ENCODE results near the gene FNBP1.

FNBP1 gene

GRCh38 chr9:129888293-129889121 lies 154.5 kb downstream of the FNBP1 start:
- peak; percentile 98 for DNase-seq

- peak; percentile 91 for DNase-seq
Measured at GRCh38 chr9:129887334-129888292, 155.4 kb downstream of the FNBP1 start.

- peak; percentile 83 for DNase-seq
Measured at GRCh38 chr9:129886226-129887174, 156.5 kb downstream of the FNBP1 start.

- DNase-seq = peak; percentile 82
Measured at GRCh38 chr9:129885670-129886106, 157.3 kb downstream of the FNBP1 start.

DNA sequence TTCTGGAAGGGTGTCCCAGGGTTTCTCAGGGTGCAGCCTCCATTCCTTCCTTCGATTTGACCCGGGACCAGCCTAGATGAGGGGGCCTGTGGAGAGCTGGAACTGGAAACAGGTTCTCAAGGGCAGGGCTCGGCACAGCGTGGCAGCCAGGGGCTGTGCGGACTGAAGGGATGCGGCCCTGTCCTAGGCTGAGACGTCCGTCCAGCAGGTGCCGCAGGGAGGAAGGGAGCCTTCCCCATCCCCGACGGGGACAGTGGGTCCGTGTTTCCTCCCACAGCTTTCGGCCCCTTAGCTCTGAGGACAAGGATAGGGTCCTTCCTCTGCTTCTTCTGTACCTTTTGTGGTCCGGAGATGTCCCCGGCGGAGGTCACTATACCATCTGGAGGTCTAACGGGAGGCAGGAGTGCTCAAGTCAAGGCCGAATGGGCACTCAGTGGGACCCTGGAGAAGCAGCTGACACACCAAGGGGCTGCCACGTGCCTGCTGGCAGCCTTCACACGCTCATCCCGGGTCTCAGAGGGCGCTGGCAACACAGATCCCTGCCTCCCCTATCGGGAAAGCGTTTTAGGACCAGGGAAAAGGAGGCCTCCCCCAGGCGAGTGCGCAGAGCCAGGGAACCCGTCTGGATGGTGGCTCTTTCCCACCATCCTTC lies 157.8 kb downstream of the FNBP1 start:
- peak; percentile 21 for DNase-seq

- DNase-seq = peak; percentile 95
Measured at GRCh38 chr9:129884220-129885017, 158.6 kb downstream of the FNBP1 start.

GRCh38 chr9:129881547-129882324 lies 161.3 kb downstream of the FNBP1 start:
- DNase-seq = no peak

- DNase-seq = no peak
Measured at GRCh38 chr9:129880654-129881546, 162.1 kb downstream of the FNBP1 start.

- DNase-seq = no peak
Measured at GRCh38 chr9:129879991-129880653, 162.9 kb downstream of the FNBP1 start.

DNA sequence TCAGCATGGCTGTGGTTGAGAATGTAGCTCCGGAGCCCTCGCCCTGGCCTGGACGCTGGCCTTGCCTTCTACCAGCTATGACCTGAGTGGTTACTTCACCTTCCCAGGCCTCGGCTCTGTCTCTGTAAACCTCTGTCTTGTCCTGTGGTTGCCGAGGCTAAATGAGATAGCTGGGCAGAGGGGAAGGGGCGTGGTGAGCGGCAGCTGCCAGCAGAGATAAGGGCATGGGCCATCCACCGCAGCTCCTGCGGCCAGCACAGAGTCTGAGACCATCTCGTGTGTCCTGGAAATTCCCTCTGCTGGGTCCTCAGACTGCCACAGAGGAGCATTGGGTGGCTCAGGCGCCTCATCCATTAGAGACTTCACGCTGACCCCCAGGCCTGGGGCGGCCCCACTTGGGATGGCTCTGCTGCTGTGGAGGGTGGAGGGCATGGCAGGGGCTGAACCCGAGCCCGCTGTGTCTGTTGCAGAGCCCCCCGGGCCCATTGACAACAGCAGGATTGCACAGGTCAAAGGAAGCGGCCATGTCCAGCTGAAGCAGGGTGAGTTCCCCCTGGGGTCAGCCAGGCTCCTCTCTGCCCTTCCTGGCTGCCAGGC lies 163.8 kb downstream of the FNBP1 start:
- DNase-seq = no peak

DNA sequence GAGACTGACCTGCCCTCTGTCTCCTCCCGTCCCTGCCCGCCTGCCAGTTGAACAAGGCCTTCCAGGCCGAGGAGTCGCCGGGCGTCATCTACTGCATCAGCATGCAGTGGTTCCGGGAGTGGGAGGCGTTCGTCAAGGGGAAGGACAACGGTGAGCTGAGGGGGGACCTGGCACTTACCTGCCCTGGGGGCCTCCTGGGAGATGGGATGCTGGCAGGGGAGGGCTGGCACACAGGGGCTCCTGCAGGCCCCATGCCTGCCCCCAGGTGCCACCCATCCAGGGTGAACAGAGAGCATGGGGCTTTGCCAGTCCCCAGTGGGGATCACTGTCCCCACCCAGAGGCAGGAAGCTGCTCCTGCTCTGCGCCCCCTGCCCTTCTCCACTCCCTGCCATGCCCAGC lies 164.7 kb downstream of the FNBP1 start:
- DNase-seq = no peak

DNA sequence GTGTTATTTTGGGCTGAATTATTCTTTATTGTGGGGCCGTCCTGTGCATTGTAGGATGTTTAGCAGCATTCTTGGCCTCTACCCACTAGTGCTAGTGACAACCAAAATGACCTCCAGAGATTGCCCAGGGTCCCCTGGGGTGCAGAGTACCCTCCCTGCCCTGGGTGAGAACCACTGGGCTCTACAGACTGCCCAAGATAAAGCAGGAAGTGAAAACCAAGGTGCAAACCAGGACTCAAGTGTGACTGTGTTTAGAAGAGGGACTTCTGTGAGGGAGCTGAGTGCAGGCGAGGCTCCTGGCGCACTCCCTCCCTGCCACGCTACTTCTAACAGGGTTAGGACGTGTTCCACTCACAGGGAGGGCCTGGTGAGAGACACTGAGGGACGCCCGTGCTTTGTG lies 166.2 kb downstream of the FNBP1 start:
- no peak for DNase-seq

GRCh38 chr9:129875687-129876395 lies 167.1 kb downstream of the FNBP1 start:
- DNase-seq = no peak

- DNase-seq = no peak
Measured at GRCh38 chr9:129875181-129875611, 167.8 kb downstream of the FNBP1 start.

DNA sequence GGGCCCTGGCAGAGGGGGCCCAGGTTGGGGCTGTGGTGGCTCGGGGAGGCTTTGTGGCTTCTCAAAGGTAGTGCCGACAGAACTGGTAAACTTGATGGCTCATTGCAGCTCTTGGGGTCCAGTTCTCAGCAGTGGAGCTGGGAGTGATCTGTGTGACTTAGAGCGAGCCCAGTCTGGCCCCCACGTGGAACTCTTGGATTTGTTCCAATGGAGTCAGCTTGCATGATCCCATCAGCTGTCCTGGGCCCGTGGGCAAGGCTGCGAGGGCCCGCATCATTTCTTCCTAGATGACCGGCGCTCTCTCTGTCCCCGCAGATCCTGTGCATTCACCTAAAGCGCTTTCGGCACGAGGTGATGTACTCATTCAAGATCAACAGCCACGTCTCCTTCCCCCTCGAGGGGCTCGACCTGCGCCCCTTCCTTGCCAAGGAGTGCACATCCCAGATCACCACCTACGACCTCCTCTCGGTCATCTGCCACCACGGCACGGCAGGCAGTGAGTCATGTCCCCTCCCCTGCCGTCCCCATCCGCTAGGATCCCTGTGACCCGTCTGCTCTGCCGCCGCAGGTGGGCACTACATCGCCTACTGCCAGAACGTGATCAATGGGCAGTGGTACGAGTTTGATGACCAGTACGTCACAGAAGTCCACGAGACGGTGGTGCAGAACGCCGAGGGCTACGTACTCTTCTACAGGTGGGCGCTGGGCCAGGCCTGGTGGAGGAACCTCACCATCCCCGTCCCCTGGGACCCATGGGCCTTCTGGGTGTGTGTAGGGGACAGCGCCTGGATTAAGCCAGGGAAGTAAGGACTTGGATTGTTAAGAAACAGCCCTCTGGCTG lies 168.5 kb downstream of the FNBP1 start:
- no peak for DNase-seq

- no peak for DNase-seq
Measured at GRCh38 chr9:129873563-129874190, 169.3 kb downstream of the FNBP1 start.

All from central memory CD4-positive, alpha-beta T cell (primary cell).